Trophoblast cell (in vitro differentiated cells and primary cell): ENCODE measurements around the gene TCP11.

Experiments used
- DNase-seq, 2 donors: peaks; one replicate each; pipeline ENCODE4 v3.0.0-alpha.2; 2016
- H2AFZ ChIP-seq: 2 replicates; pipeline ENCODE4 v1.6.1; 2013; ENCODE audit warnings: low read length, moderate library complexity, mild to moderate bottlenecking; ENCODE audit not compliant: insufficient read depth, poor library complexity
- H2AK5ac ChIP-seq: 2 replicates; pipeline ENCODE4 v1.6.1; 2013; ENCODE audit warnings: mild to moderate bottlenecking, low read length
- H2BK120ac ChIP-seq: 2 replicates; pipeline ENCODE4 v1.6.1; 2013; ENCODE audit warnings: low read length, mild to moderate bottlenecking, moderate library complexity; ENCODE audit not compliant: insufficient read depth, poor library complexity
- H2BK12ac ChIP-seq: 2 replicates; pipeline ENCODE4 v1.6.1; 2013; ENCODE audit warnings: mild to moderate bottlenecking, low read length, moderate library complexity
- H2BK5ac ChIP-seq: 2 replicates; pipeline ENCODE4 v1.6.1; 2013; ENCODE audit warnings: low read length, low read depth, moderate library complexity, mild to moderate bottlenecking; ENCODE audit not compliant: poor library complexity
- H3K14ac ChIP-seq: 2 replicates; pipeline ENCODE4 v1.6.1; 2013; ENCODE audit warnings: mild to moderate bottlenecking, low read length
- H3K18ac ChIP-seq: 2 replicates; pipeline ENCODE4 v1.6.1; 2013; ENCODE audit warnings: mild to moderate bottlenecking, low read length
- H3K23ac ChIP-seq: 2 replicates; pipeline ENCODE4 v1.6.1; 2013; ENCODE audit warnings: low read length
- H3K27ac ChIP-seq: 2 replicates; pipeline ENCODE4 v1.5.1; 2013; ENCODE audit warnings: low read depth, mild to moderate bottlenecking, inconsistent platforms, low read length, moderate library complexity
- H3K27me3 ChIP-seq: 2 replicates; pipeline ENCODE4 v1.6.1; 2013; ENCODE audit warnings: inconsistent platforms, mild to moderate bottlenecking, low read length, moderate library complexity; ENCODE audit not compliant: insufficient read depth
- H3K36me3 ChIP-seq, 2 experiments: 1 replicate in 1 of 2; 2 replicates in 1 of 2; pipeline ENCODE4 v1.6.1; 2013; ENCODE audit warnings: low read length in 2 of 2, mild to moderate bottlenecking in 2 of 2, moderate library complexity in 1 of 2; ENCODE audit not compliant: insufficient read depth in 2 of 2, control insufficient read depth in 1 of 2
- H3K4ac ChIP-seq: 2 replicates; pipeline ENCODE4 v1.6.1; 2013; ENCODE audit warnings: low read depth, mild to moderate bottlenecking, low read length, moderate library complexity
- H3K4me1 ChIP-seq, 2 experiments: 1 replicate in 1 of 2; 2 replicates in 1 of 2; pipeline ENCODE4 v1.6.1; 2013; ENCODE audit warnings: low read length in 2 of 2, mild to moderate bottlenecking in 2 of 2, moderate library complexity in 1 of 2; ENCODE audit not compliant: insufficient read depth in 2 of 2, control insufficient read depth in 1 of 2
- H3K4me2 ChIP-seq: 2 replicates; pipeline ENCODE4 v1.6.1; 2013; ENCODE audit warnings: inconsistent platforms, mild to moderate bottlenecking, low read length, moderate library complexity
- H3K4me3 ChIP-seq: 2 replicates; pipeline ENCODE4 v1.5.1; 2013; ENCODE audit warnings: mild to moderate bottlenecking, low read depth, low read length, inconsistent platforms
- H3K79me1 ChIP-seq: one replicate; pipeline ENCODE4 v1.6.1; 2013; ENCODE audit warnings: low read length
- H3K79me2 ChIP-seq: 2 replicates; pipeline ENCODE4 v1.6.1; 2013; ENCODE audit warnings: low read length, mild to moderate bottlenecking; ENCODE audit not compliant: control insufficient read depth, insufficient read depth, poor library complexity
- H3K9ac ChIP-seq: 2 replicates; pipeline ENCODE4 v1.6.1; 2013; ENCODE audit warnings: mild to moderate bottlenecking, low read length
- H3K9me3 ChIP-seq: 2 replicates; pipeline ENCODE4 v1.6.1; 2013; ENCODE audit warnings: low read depth, mild to moderate bottlenecking, control low read depth, inconsistent platforms, low read length; ENCODE audit not compliant: insufficient read depth
- H4K12ac ChIP-seq: 2 replicates; pipeline ENCODE4 v1.6.1; 2013; ENCODE audit warnings: low read depth, mild to moderate bottlenecking, low read length, moderate library complexity
- H4K8ac ChIP-seq: 2 replicates; pipeline ENCODE4 v1.6.1; 2013; ENCODE audit warnings: low read depth, mild to moderate bottlenecking, low read length, moderate library complexity
- H4K91ac ChIP-seq: one replicate; pipeline ENCODE4 v1.6.1; 2013; ENCODE audit warnings: low read depth, mild to moderate bottlenecking, low read length, moderate library complexity
- WGBS: extraction: QIAGEN DNeasy Blood & Tissue Kit; methylation state at CpG from one replicate; pipeline ENCODE4 v1.1.7; 2013; ENCODE audit warnings: missing lambda C conversion rate; ENCODE audit not compliant: insufficient read length, insufficient coverage; ENCODE audit errors: extremely low coverage; 5-methylcytosine and 5-hydroxymethylcytosine counted together

TCP11 gene

DNA sequence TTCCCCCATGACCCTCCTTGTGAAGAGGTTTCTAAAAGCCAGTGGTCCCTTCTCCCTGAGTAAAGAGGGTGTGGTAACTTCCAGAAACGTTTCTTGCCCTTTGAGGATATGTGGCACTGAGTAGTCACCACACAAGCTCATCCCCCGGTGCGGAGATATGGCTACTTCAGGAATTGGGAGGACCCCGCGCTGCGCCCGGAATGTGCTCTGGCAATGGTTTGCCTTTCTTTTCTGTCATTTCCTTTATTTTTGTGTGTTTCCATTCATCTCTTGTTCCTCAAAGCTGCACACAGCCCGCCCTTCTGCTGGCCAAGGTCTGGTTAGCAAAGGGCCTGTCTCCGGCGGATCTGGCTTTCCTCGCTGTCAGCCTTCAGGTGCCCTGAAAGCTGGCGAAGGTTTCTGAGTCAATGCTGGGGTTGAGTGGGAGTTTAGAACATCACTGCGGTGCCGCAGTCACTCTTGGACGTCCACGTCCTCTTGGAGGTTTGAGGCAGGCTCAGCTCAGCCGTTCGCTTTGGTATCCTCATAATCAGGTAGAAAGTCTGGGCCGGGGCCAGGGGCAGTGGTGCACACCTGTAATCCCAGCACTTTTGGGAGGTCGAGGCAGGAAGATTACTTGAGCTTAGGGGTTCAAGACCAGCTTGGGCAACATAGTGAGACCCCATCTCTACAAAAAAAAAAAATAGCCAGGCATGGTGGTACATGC, 67.2 kb downstream of the TCP11 start:
- no CpG with 5 or more reads among the region's 20 CpGs for WGBS
- no peak overlapping the region for H3K14ac ChIP-seq
- no peak for DNase-seq

DNA sequence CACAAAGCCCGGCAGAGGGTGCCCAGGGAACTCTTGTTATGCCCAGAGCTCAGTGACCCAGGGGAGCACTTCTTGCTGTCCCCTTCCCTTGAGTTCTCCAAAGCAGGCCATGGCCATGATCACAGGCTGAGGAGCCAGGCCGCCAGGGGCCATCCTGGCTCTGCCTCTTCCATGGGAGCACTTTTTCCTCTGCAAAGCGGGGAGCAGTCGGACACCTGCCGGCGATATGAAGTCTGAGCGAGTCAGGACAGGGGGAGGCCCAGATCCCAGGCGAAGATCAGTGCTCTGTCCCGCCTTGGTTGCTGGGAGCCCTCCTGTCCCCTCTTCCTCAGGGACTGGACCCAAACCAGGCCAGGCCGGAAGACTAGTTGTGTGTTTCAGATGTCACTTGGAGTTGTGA, 67.9 kb downstream of the TCP11 start:
- no CpG with 5 or more reads among the region's 10 CpGs for WGBS
- Histone ChIP-seq H3K79me2 (peaks cover under 1% of the 10 kb centered on the region), H2BK120ac (no peak overlapping the region), H2BK12ac (peak overlapping the region; percentile 16), H2AK5ac (no peak overlapping the region), H2AFZ (no peak overlapping the region), H4K8ac (no peak overlapping the region), H4K12ac (no peak overlapping the region), H3K79me1 (peaks cover 4% of the 10 kb centered on the region), H3K23ac (no peak overlapping the region), H3K27me3 (no peaks in the 10 kb centered on the region), H3K36me3 (peaks cover 79 to 83% of the 10 kb centered on the region in 2 experiments), H3K18ac (peak overlapping the region; percentile 39), H3K9ac (no peak overlapping the region), H3K4me1 (peaks cover 10 to 21% of the 10 kb centered on the region in 2 experiments), H3K9me3 (peaks cover 2% of the 10 kb centered on the region), H3K27ac (no peak overlapping the region), H4K91ac (no peak overlapping the region), H3K4me2 (no peak overlapping the region), H3K4me3 (no peak overlapping the region), H2BK5ac (no peak overlapping the region), H3K4ac (peak overlapping the region; percentile 23), H3K14ac (peak overlapping the region; percentile 26)
- no peak for DNase-seq

More for the DNA sequence above, 67.2 kb downstream of the TCP11 start:
- no peak overlapping the region for H4K12ac ChIP-seq
- no peak overlapping the region for H3K18ac ChIP-seq
- H3K27ac ChIP-seq = no peak overlapping the region
- H3K79me2 ChIP-seq = no peaks in the 10 kb centered on the region
- no peak overlapping the region for H3K4me2 ChIP-seq
- H4K8ac ChIP-seq = no peak overlapping the region
- no peak overlapping the region for H4K91ac ChIP-seq
- H2BK5ac ChIP-seq = no peak overlapping the region
- H3K27me3 ChIP-seq = no peaks in the 10 kb centered on the region
- H3K4me3 ChIP-seq = no peak overlapping the region
- H3K79me1 ChIP-seq = peaks cover 4% of the 10 kb centered on the region
- no peak overlapping the region for H2AK5ac ChIP-seq
- no peak overlapping the region for H3K4ac ChIP-seq
- no peak overlapping the region for H2BK120ac ChIP-seq
- peaks cover 79 to 83% of the 10 kb centered on the region in 2 experiments for H3K36me3 ChIP-seq
- H3K9me3 ChIP-seq = peaks cover 4% of the 10 kb centered on the region
- no peak overlapping the region for H3K23ac ChIP-seq
- H3K9ac ChIP-seq = no peak overlapping the region
- H3K4me1 ChIP-seq = peaks cover 4 to 19% of the 10 kb centered on the region in 2 experiments
- H2BK12ac ChIP-seq = no peak overlapping the region
- no peak overlapping the region for H2AFZ ChIP-seq

DNA sequence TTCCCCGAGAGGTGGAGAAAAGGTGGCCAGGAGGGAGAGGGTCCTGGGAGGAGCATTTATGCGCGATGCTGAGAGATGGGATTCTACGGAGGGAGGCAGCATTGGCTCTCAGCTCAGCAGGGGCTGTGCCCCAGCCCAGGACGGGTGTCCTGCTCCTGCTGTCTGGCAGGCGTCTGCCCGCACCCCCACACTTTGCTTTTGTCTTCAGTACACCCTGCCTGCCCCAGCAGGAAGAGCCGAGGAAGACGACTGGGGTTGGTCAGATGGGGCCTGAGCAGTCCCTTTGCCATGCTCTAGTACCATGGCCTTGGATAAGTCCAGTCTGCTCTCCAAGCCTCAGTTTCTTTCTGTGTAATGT, 68.5 kb downstream of the TCP11 start:
- Histone ChIP-seq H2AFZ (no peak overlapping the region), H3K36me3 (peaks cover 75 to 79% of the 10 kb centered on the region in 2 experiments), H4K12ac (no peak overlapping the region), H3K4me2 (no peak overlapping the region), H2BK120ac (no peak overlapping the region), H3K79me1 (peaks cover 4% of the 10 kb centered on the region), H3K27me3 (no peaks in the 10 kb centered on the region), H3K27ac (peak overlapping the region; percentile 35), H3K9ac (no peak overlapping the region), H3K18ac (peak overlapping the region; percentile 68), H3K9me3 (peaks cover 2% of the 10 kb centered on the region), H2BK12ac (no peak overlapping the region), H3K4me1 (peaks cover 11 to 23% of the 10 kb centered on the region in 2 experiments), H4K8ac (no peak overlapping the region), H3K4me3 (no peak overlapping the region), H3K23ac (no peak overlapping the region), H3K4ac (no peak overlapping the region), H3K14ac (no peak overlapping the region), H4K91ac (no peak overlapping the region), H2AK5ac (no peak overlapping the region), H3K79me2 (peaks cover 1% of the 10 kb centered on the region), H2BK5ac (peak overlapping the region; percentile 18)
- WGBS = no CpG with 5 or more reads among the region's 9 CpGs
- DNase-seq = no peak

DNA sequence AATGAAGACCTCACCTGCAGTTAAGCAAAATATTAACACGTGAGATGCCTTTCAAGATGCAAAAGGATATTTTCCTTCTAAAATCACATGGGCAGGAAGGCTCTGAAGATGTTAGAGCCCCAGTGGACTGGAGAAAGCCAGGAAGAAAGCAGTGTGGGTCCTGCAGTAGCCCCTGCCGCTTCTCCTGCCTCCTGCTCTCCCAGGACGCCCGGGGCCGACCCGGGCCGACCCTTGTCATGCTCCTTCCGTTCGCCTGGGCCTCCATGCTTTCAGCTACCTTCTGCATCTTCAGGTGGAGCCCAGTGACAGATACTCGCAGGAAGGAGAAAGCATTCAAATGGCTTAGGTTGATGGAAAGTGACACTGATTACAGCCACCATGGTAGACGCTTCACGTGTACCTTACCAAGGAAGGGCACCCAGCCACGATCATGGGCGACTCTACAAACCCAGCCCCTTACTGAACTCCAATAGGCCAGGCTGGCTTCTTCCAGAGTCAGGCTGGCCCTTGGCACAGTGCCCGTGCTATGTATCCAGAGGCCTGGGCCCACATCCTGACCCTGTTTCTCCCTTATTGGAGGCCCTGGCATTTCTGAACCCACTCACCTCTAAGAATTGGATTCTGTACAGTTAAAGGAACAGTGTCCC, 69.0 kb downstream of the TCP11 start:
- DNase-seq = no peak
- Histone ChIP-seq H3K9ac (no peak overlapping the region), H3K36me3 (peaks cover 72 to 77% of the 10 kb centered on the region in 2 experiments), H2BK120ac (no peak overlapping the region), H3K27me3 (no peaks in the 10 kb centered on the region), H3K18ac (peak overlapping the region; percentile 68), H2AFZ (no peak overlapping the region), H3K27ac (peak overlapping the region; percentile 35), H3K23ac (no peak overlapping the region), H3K4me1 (peaks cover 11 to 23% of the 10 kb centered on the region in 2 experiments), H2BK12ac (peak overlapping the region; percentile 5), H4K91ac (no peak overlapping the region), H3K4ac (peak overlapping the region; percentile 17), H2AK5ac (no peak overlapping the region), H4K12ac (peak overlapping the region; percentile 39), H3K79me1 (peaks cover 4% of the 10 kb centered on the region), H3K4me3 (no peak overlapping the region), H3K14ac (no peak overlapping the region), H2BK5ac (no peak overlapping the region), H3K79me2 (peaks cover 1% of the 10 kb centered on the region), H4K8ac (peak overlapping the region; percentile 25), H3K9me3 (peaks cover 2% of the 10 kb centered on the region), H3K4me2 (no peak overlapping the region)
- WGBS = no CpG with 5 or more reads among the region's 15 CpGs
